Dermis microvascular lymphatic vessel endothelial cell (primary cell): ENCODE measurements around the gene PRPH2. TPM values are rescaled to one million over a fixed set of nuclear protein-coding genes. Genes with fewer than 3 reads are reported as not detected.
"Not testable (repeated sequence)": the region's sequence is repeated elsewhere in the genome, so short reads cannot be mapped to it uniquely, and the experiment has no call there.

Experiments used
- DNase-seq, 2 donors: peaks; one replicate each; pipeline versions ENCODE4 v3.0.0 to v3.0.0-alpha.2; 2010; ENCODE audit warnings: low read depth in 2 of 2
- total RNA-seq: library from RNA; depleted of rRNA; stranded (reverse); fragments of >200 nt; gene quantifications from 2 replicates; pipeline ENCODE4 v1.2.1, GENCODE V29; 2014

PRPH2 gene
- total RNA-seq, 1 donor from 2014 or later: 0.13 TPM

DNA sequence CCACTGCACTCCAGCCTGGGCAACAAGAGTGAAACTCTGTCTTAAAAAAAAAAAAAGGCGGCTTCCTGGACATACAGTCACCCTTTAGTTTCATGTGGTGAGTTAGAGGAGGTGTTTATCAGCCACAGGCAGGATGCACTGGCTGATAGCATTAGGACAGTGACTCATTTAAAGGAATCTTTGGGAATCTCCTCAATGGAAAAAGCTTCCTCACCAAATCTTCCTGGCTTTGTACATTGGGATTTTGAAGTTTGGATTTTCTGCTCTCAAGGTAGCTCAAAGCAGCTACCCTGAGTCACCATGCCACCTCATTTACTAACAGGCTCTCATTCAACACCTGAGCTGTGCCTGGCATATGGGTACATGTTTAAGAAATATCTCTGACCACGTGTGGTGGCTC lies 20.2 kb downstream of the PRPH2 start:
- peak in 1 of 2 donors; percentile 86 for DNase-seq

- no peak for DNase-seq
These were observed 24.2 kb downstream of the PRPH2 start for GRCh38 chr6:42698217-42698616.

- no peak for DNase-seq
These were observed 25.1 kb downstream of the PRPH2 start for GRCh38 chr6:42697268-42697655.

DNA sequence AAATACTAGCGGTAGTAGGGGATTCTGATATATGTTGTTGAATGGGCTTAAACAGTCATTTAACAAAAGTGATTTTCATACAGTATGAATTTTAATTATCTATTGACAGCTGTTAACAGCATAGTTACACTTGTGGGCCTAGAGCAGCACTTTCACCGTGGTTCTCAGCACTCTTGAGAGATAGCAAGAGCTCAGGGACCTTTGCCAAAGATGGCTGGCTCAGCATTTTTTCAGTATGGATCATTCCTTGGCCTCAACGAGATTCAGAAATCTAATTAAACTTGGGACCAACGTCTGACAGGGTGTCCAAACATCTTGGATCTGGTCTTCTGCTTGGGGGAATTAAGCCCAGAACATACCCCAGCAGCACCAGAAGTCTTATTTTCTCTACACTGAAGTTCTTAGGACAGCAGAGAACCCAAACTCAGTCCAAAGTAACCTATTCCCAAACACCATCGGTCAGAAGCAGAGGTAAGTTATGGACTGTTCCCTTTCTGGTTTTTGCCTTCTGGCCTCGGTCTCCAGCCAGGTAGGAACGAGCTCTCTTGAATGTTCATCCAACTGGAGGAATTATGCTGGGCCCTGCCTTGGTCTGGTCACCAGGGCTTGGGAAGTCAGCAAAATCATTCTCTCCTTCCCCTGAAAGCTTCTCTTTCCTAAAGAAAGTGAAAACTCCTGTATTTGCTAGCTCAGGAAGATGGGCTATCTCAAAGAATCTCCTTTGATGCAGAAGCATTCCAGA lies 25.7 kb downstream of the PRPH2 start:
- DNase-seq: no peak

DNA sequence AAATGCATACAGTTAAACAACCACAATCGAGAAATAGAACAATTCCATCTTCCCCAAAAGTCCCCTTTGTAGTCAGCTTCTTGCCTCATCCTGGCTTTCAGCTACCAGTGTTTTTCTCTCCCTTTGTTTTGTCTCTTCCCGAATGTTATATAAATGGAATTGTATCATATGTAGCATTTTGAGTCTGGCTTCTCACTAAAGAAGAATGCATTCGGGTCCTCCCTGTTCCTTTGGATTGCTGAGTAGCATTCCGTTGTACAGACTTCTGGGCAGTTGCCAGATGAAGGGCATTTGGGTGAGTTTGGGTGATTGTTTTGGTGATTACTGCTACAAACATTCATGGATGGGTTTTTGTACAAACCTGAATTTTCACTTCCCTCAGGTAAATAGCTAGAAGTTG lies 27.8 kb downstream of the PRPH2 start:
- peak in 1 of 2 donors; percentile 50 for DNase-seq

- DNase-seq: no peak
These were observed 28.6 kb downstream of the PRPH2 start for GRCh38 chr6:42693725-42694323.

GRCh38 chr6:42692137-42692911 lies 30.1 kb downstream of the PRPH2 start:
- peak; percentile 15 to 89 for DNase-seq

DNA sequence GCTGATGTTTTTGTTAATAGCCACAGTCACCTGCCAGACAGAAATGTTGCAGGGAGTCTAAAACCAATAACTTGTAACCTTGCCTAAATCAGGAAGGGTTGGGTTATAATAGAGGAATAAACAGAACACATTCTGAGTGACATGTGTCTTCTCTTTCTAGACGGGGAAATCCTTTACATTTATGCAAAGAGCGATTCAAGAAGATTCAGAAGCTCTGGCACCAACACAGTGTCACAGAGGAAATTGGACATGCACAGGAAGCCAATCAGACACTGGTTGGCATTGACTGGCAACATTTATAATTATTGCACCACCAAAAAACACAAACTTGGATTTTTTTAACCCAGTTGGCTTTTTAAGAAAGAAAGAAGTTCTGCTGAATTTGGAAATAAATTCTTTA lies 31.5 kb downstream of the PRPH2 start:
- DNase-seq: no peak

DNA sequence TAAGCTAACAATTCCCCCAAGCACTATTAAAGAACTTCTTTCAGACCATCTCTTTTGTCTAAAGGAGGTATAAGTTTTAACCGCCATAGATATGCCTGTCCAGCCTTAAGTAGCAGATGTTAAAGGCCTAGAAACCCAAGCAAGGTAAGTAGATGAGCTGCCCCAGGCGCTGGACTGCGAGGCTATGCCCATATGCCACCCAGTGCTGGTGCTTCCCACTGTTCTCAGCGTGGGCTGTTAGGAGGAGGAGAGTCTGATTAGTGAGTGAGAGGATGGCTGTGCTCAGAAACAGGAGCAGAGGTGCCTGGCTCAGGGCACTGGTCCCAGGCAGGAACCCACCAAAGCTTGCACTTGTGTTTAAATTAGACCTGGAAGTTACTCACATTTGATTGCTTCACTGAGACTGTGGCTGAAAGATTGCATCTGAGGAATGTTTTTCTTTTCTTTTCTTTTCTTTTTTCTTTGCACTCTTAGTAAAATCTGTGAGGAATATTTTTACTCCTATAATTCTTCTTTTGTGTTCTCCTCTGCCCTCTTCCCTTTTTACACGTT lies 32.2 kb downstream of the PRPH2 start:
- no peak for DNase-seq

GRCh38 chr6:42689371-42689770 lies 33.0 kb downstream of the PRPH2 start:
- no peak for DNase-seq

GRCh38 chr6:42688281-42688680 lies 34.1 kb downstream of the PRPH2 start:
- peak in 1 of 2 donors; percentile 18 for DNase-seq

GRCh38 chr6:42679358-42679757 lies 43.0 kb downstream of the PRPH2 start:
- DNase-seq: no peak

DNA sequence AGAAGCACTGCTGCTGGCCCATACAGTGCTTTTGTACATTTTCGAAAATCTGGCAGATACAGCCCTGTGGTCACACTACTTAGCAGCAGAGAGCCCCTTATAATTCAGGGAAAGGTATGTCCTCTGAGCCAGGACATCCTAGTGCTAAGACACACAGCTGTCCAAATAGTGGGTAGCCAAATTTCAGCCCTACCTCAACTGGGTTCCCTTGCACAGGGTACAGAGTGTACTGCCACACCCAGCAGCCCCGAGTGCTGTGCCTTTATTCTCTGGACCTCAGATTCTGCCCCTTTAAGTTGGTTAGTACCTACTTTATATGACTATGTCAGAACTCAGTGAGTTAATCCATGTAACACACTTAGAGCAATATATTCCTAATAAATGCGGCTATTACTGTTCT lies 47.6 kb downstream of the PRPH2 start:
- DNase-seq: no peak

DNA sequence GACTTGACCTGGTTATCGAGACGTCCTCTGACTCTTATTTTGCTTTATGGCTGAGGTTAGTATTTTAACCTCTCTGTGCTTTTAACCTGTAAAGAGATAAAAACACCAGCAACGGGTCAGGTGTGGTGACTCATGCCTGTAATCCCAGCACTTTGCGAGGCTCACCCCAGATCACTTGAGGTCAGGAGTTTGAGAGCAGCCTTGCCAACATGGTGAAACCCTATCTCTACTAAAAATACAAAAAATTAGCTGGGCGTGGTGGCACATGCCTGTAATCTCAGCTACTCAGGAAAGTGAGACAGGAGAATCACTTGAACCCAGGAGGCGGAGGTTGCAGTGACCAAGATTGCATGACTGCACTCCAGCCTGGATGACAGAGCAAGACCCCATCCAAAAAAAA lies 48.0 kb downstream of the PRPH2 start:
- DNase-seq: not testable (repeated sequence)

GRCh38 chr6:42664718-42665117 lies 57.7 kb downstream of the PRPH2 start:
- no peak for DNase-seq

DNA sequence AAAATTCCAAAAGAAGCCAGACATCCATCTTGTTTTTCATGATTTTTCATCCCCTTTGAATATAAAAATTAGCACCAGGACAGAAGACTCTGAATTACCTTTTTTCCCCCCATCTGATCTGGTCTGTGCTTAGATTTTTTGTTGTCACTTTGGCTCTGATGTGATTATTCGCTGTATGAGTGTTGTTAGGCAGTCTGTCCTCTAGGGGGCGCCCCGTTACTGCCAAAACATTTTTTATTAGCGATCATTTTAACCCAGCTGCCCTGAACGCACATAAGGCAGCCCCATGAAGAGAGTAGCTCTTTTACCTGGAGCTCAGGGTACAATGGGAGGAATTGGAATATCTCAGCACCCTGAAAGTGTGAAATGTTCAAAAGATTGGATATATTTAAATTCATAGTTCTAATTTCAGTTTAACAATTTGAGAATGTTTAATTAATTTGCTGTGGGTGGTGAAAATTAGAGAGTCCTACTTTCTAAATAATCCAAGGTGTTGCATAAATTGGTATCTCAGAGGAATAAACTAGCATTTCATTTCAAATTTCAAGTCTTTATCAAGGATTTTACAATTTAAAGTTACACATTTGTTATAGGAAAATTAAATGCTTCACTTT lies 60.8 kb downstream of the PRPH2 start:
- DNase-seq: peak; percentile 57 to 78

- no peak for DNase-seq
These were observed 62.6 kb downstream of the PRPH2 start for GRCh38 chr6:42659806-42660205.

DNA sequence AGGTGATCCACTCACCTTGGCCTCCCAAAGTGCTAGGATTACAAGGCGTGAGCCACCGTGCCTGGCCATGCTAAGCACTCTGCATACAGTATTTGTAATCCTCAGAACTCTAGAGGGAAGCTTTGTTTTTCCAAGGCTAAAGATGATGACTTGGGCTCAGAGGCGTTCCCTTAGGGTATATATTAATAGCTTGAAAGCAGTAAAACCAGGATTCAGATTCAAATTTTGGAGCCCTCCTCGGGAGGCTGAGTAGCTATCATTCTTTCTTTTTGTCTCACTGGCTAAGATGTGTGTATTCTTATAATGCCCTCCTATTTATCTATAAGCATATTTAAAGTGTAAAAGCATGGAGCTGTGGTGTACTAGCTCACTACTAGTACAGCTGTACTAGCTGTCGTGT lies 68.5 kb downstream of the PRPH2 start:
- no peak for DNase-seq

GRCh38 chr6:42652024-42652746 lies 70.2 kb downstream of the PRPH2 start:
- DNase-seq: no peak
